Frontal cortex (tissue), 4 donors: ENCODE measurements around the gene CASK. TPM values are rescaled to one million over a fixed set of nuclear protein-coding genes. Genes with fewer than 3 reads are reported as not detected.

ENCODE experiments used
- DNase-seq, 2 donors: peaks; one replicate each; pipeline ENCODE4 v3.0.0; 2012; ENCODE audit warnings: low spot score in 2 of 2
- FAIRE-seq: peaks from 2 replicates; lab custom pipeline; 2012; peaks lifted over from hg19 to GRCh38; lab: Jason Lieb, UNC
- total RNA-seq: library from RNA; depleted of rRNA; stranded (reverse); fragments of >200 nt; gene quantifications from one replicate; pipeline ENCODE4 v1.2.3, GENCODE V29; 2014
- donor health status: control.
- donor health status: control.
- donor health status: control.

Gene CASK
- total RNA-seq, 1 donor from 2014 or later, result 72.6 TPM

DNA sequence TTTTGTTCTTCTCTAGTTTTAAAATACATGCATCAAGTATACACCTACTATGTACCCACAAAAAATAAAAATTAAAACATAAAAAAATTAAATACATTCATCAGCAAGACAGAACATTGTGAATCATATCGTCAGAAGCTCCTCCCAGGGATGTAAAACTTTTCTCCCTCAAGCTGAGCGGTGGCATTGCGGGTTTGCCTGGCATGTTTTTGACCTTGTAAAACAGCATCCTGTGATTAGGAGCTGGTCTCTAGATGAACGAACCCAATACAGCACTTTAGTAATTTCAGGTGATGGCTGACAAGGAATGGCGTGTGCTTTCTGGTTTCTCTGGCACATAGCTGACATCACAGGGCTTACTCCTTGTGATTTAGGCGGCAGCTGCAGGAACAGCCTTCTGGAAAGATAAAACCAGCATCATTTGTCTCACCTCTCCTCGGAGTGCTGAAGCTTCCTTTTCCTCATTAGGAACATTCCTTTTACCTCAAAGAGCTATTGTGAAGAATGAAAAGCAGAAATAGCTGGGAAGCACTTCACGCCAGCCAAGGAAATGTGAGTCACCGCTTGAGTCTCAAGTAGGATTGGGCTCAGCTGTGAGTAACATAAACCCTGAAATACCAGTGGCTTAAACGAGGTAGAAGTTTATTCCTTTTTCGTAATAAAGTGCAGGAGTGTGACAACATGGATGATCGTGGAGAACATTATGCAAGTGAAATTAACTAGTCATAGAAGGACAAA lies 431.9 kb downstream of the CASK start:
- DNase-seq, result no peak
- FAIRE-seq, result no peak

DNA sequence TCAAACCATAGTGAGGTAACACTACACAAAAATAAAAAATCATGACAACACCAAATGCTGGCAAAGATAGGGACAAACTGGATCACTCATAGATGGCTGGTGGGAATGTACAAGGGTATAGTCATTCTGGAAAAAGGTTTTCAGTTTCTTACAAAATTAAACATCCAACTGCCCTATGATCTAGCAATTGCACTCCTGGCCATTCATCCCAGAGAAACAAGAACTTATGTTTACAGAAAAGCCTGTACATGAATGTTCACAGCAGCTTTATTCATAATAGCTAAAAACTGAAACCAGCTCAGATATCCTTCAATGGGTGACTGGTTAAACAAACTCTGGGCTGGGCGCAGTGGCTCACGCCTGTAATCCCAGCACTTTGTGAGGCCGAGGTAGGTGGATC lies 432.9 kb downstream of the CASK start:
- DNase-seq (no peak), FAIRE-seq (no peak)

- FAIRE-seq, result no peak
- DNase-seq, result no peak
These were observed 441.1 kb downstream of the CASK start for GRCh38 chrX:41482154-41482850.

- DNase-seq, result no peak
- no peak for FAIRE-seq
These were observed 441.9 kb downstream of the CASK start for GRCh38 chrX:41481264-41482109.

GRCh38 chrX:41480508-41481260 lies 442.7 kb downstream of the CASK start:
- DNase-seq, result no peak
- FAIRE-seq, result no peak

GRCh38 chrX:41478381-41478911 lies 444.9 kb downstream of the CASK start:
- FAIRE-seq (no peak), DNase-seq (no peak)

DNA sequence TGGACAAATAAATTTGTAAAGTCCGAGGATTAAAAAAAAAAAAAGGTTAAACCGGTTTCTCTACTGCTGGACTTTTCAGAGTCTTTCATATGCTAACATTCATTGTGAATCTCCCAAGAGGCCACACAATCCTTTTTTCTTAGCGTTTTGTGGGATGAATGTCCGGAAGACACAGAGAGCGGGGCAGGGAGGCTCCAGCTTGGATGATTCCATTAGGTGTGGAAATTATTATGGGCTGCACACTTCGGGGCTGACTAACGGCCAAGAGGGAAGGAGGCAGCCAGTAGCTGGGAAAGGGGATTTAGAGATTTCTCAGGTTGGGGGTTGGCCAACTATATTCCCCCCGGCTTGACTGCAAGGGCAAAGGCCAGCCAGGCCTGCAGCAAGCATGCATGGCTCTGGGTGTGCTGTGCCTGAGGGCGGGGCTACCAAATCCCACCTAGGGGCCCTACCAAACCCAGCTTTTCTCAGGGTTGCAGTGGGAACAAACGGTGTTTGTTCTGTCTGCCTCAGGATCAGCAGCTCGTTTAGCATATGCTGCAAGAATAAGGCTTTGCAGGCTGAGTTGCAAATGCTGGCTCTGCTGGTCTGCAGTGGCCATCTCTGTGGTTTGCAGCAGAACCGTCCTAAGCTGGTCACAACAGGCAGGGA lies 447.6 kb downstream of the CASK start:
- DNase-seq, result no peak

DNA sequence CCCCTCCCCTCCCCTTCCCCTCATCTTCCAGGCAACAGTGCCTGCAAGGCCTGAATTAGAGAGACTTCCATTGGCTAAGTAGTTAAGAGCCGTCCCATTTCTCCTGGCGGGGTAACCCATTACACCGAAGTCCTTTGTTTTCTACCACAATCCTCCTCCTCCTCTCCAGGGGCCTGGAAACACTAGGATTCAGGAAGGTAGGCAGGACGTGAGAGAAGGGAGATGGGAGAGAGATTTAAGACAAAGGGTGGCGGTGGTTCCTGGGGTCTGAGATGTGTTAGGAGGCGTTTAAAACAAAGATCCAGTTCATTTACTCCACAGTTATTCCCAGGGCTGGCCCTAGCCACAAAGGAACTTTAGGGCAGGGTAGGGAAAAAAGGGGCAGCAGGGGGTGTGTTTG lies 448.2 kb downstream of the CASK start:
- FAIRE-seq (no peak), DNase-seq (no peak)

More for the DNA sequence above, 447.6 kb downstream of the CASK start:
- no peak for FAIRE-seq

DNA sequence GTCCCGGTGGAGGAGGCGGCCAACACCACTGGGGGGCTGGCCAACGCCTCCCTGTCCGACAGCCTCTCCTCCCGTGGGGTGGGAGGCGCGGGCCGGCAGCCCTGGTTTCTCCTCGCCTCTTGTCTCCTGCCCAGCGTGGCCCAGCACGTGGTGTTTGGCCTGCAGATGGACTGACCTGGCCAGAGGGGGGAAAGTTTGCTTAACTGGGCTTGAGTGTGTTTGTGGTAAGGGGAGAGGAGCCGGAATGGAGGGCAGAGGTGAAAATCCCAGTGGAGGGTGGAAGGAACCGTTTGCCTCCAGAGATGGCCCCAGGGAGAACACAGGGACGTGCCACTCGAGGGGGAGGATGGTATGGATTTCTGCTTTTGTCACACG lies 448.6 kb downstream of the CASK start:
- no peak for DNase-seq
- FAIRE-seq, result no peak

GRCh38 chrX:41473936-41474725 lies 449.2 kb downstream of the CASK start:
- FAIRE-seq (no peak), DNase-seq (no peak)

DNA sequence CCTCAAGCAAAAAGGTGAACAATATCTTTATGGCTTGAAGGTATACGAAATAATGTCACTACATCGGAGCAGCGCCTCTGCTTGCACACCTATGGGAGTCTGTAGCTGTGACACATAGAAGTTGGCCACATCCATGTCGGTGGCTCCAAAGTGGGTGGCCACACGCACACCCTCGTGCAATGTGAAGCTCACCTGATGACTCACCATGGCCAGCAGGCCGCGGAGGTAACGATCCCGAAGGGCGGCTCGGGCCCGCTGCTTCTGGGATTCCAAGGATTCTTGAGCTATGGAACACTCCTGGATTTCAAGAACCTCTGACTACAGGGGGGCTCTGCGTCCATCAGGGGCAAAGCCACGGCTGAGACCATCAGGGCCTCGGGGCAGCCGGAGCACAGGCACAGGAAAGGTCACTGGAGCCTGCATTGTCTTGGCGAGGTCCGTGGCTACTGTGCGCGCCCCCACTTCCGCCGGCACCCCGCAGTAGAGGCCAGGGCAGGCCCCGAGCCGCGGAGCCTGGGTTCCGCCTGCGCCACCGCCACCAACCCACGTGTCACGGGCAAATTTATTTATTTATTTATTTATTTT lies 451.0 kb downstream of the CASK start:
- FAIRE-seq, result no peak
- DNase-seq, result no peak

GRCh38 chrX:41471786-41472185 lies 451.6 kb downstream of the CASK start:
- FAIRE-seq (no peak), DNase-seq (no peak)

GRCh38 chrX:41470706-41471105 lies 452.6 kb downstream of the CASK start:
- FAIRE-seq, result no peak

GRCh38 chrX:41468647-41469323 lies 454.6 kb downstream of the CASK start:
- DNase-seq, result no peak
- FAIRE-seq, result no peak

More at GRCh38 chrX:41470706-41471105, 452.6 kb downstream of the CASK start:
- DNase-seq, result no peak
